Osteocyte (in vitro differentiated cells): ENCODE results near the gene TMEM89. TPM values are rescaled to one million over a fixed set of nuclear protein-coding genes. Genes with fewer than 3 reads are reported as not detected.

Experiments
- DNase-seq: peaks from one replicate; pipeline ENCODE4 v3.0.0; 2021; ENCODE audit warnings: mixed read lengths; ENCODE audit not compliant: unreplicated experiment; ENCODE audit errors: extremely low spot score
- H3K27ac Mint-ChIP-seq: one replicate; pipeline ENCODE4 v1.8.0; 2021; ENCODE audit warnings: mild to moderate bottlenecking, mixed read lengths; ENCODE audit not compliant: unreplicated experiment
- H3K27me3 Mint-ChIP-seq: one replicate; pipeline ENCODE4 v1.8.0; 2021; ENCODE audit warnings: mixed read lengths; ENCODE audit not compliant: unreplicated experiment
- H3K36me3 Mint-ChIP-seq: one replicate; pipeline ENCODE4 v1.8.0; 2021; ENCODE audit warnings: mixed read lengths; ENCODE audit not compliant: unreplicated experiment
- H3K4me1 Mint-ChIP-seq: one replicate; pipeline ENCODE4 v1.8.0; 2021; ENCODE audit warnings: mixed read lengths; ENCODE audit not compliant: unreplicated experiment
- H3K4me3 Mint-ChIP-seq: one replicate; pipeline ENCODE4 v1.8.0; 2021; ENCODE audit warnings: mild to moderate bottlenecking, moderate library complexity, mixed read lengths; ENCODE audit not compliant: unreplicated experiment
- H3K9me3 Mint-ChIP-seq: one replicate; pipeline ENCODE4 v1.8.0; 2021; ENCODE audit warnings: mixed read lengths; ENCODE audit not compliant: unreplicated experiment
- total RNA-seq: library from RNA; stranded (reverse); gene quantifications from 2 replicates; pipeline ENCODE4 v1.2.1, GENCODE V29; 2021
- TF ChIP-seq, protein P1 (sequence below): fragments of 200-600 bp; sonication (generic); IDR thresholded peaks from 2 replicates; pipeline ENCODE4 v1.5.0; 2021; ENCODE audit warnings: antibody characterized with exemption, mild to moderate bottlenecking, moderate library complexity

TMEM89 gene
- total RNA-seq, 1 donor from 2014 or later, result not detected

DNA sequence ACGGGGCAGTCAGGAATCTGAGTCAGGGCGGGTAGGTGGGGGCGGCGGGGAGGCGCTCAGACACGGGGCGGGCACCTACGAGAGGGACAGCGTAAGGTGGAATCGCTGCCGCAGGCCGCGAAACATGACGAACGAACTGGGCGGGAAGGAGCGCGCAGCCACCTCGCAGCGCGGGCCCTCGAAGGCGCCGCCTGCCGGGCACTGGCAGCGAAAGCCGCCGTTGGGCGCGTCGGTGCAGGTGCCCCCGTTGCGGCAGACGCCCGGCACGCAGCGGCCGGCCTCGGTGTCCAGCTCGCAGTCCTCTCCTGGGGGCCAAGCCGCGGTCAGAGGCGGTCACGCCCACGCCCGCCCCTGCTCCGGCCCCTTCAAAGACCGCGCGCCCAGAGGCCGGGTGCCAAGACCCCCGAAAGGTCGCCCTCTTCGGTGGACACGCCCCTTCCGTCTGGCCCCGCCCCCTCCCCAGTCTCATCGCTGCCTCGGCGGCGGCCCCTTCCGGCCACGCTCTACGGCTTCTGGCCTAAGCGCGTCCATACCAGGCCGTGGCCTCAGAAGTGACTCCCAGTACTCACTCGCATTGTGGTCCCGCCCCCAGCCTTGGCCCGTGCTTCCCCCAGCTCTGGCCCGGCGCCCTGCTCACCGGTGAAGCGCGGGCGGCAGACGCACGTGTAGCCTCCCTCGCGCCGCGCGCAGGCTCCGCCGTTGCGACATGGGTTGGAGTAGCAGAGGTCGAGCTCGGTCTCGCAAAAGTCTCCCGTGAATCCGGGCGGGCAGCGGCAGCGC, 34.7 kb upstream of the TMEM89 start:
- TF ChIP-seq, protein P1, sequence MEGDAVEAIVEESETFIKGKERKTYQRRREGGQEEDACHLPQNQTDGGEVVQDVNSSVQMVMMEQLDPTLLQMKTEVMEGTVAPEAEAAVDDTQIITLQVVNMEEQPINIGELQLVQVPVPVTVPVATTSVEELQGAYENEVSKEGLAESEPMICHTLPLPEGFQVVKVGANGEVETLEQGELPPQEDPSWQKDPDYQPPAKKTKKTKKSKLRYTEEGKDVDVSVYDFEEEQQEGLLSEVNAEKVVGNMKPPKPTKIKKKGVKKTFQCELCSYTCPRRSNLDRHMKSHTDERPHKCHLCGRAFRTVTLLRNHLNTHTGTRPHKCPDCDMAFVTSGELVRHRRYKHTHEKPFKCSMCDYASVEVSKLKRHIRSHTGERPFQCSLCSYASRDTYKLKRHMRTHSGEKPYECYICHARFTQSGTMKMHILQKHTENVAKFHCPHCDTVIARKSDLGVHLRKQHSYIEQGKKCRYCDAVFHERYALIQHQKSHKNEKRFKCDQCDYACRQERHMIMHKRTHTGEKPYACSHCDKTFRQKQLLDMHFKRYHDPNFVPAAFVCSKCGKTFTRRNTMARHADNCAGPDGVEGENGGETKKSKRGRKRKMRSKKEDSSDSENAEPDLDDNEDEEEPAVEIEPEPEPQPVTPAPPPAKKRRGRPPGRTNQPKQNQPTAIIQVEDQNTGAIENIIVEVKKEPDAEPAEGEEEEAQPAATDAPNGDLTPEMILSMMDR, result peak; percentile 68
- H3K9me3 Mint-ChIP-seq, result no peaks in the 10 kb centered on the region
- no peak for DNase-seq
- H3K36me3 Mint-ChIP-seq, result peaks cover 5% of the 10 kb centered on the region
- H3K27me3 Mint-ChIP-seq, result no peaks in the 10 kb centered on the region
- no peak overlapping the region for H3K27ac Mint-ChIP-seq
- no peaks in the 10 kb centered on the region for H3K4me1 Mint-ChIP-seq
- H3K4me3 Mint-ChIP-seq, result no peak overlapping the region

DNA sequence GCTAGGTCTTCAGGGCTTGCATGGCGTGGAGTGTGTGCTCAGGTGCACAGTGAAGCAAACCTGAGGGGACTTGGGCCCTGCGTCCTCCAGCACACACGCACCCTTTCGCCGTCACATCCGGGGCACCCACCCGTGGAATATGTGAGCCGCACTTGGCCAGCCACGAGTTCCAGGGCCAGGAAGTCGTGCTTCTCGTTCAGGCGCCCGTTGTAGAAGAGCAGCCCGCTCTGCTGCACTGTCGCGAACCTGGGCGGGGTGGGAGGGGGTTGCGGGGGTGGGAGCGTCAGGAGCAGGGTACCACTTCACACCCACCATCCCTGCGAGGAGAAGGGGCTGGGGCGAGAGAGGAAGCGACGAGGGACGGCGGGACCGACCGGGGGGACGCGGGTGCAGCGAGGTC, 34.0 kb upstream of the TMEM89 start:
- Mint-ChIP-seq H3K4me3 (no peak overlapping the region), H3K36me3 (peaks cover 9% of the 10 kb centered on the region), H3K9me3 (no peaks in the 10 kb centered on the region), H3K27me3 (no peaks in the 10 kb centered on the region), H3K4me1 (no peaks in the 10 kb centered on the region), H3K27ac (no peak overlapping the region)
- no peak for DNase-seq
- TF ChIP-seq, protein P1, result no peak

DNA sequence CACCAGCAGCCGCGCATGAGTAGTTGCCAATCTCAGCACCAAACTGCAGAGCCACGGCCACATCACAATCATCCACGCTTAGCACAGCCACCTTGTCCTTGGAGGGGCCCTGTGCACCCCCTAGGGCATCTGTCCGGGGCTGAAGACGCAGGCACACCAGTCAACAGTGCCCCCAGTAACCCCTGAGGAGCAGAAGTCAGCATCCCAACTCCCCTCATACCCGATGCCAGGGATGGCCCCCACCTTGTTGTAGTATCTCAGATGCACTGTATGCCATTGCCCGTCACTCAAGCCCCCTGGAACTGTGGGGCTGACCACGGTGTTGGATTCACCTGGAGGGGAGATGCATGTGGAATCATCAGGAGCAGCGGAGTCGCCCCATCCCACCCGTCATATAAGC, 33.5 kb upstream of the TMEM89 start:
- H3K36me3 Mint-ChIP-seq, result peaks cover 10% of the 10 kb centered on the region
- no peaks in the 10 kb centered on the region for H3K4me1 Mint-ChIP-seq
- TF ChIP-seq, protein P1, result no peak
- no peak overlapping the region for H3K27ac Mint-ChIP-seq
- peak overlapping the region; percentile 40 for H3K4me3 Mint-ChIP-seq
- DNase-seq, result no peak
- no peaks in the 10 kb centered on the region for H3K9me3 Mint-ChIP-seq
- H3K27me3 Mint-ChIP-seq, result no peaks in the 10 kb centered on the region

DNA sequence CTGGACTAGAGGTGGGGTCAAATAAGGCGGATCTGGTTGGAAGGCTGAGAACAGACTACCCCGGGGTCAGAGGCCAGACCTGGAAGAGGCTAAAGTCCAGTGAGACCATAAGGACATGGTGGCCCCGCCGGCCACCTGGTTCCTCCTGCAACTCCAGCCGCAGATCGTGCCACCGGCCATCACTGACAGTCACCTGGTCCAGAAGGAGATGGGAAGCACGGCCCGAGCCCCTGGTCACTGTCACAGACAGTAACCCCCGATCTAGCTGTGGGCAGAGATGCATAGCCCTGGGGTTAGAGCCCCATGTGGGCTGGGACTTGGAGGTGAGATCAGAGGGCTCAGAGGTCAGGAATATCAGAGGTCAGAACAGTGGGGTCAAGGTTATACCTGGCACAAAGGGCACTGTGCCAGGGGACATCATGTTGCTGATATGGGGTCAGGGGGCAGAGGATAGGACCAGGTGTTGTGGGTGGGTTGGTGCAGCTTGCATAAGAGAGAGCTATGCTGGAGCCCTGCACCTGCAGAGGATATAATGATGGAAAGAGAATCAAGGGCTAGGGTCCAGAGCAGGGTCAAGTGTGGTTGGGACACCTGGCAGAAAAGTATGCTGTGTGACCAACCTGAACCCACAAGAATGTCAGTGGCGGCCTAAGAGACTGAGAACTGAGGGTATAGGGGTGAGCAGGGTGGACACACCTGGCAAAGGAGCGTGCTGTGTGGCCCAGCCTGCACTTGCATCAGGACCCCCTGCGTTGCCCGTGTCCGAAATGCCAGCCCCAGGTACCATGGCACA, 31.6 kb upstream of the TMEM89 start:
- H3K9me3 Mint-ChIP-seq, result no peaks in the 10 kb centered on the region
- TF ChIP-seq, protein P1, result no peak
- H3K36me3 Mint-ChIP-seq, result peaks cover 5% of the 10 kb centered on the region
- no peaks in the 10 kb centered on the region for H3K4me1 Mint-ChIP-seq
- no peak overlapping the region for H3K4me3 Mint-ChIP-seq
- no peaks in the 10 kb centered on the region for H3K27me3 Mint-ChIP-seq
- H3K27ac Mint-ChIP-seq, result no peak overlapping the region
- no peak for DNase-seq

DNA sequence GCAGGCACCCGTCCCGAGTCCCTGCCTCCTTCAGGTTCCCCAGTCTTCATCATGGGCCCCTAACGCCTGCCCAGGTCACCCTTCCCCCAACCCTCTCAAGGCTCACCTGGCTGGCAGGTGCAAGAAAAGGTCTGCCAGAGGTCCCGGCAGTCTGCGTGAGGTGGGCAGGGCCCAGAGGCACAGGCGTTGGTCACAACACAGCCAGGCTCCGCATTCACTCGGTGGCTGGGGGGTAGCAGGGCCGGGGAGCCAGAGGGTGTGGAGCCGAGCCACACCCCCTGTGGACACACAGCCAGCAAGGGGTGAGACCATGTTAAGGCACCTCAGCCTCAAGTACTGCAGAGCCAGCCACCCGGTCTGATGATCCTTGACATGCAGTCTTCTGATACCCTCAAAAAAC, 30.2 kb upstream of the TMEM89 start:
- Mint-ChIP-seq H3K9me3 (no peaks in the 10 kb centered on the region), H3K27me3 (no peaks in the 10 kb centered on the region), H3K4me3 (no peak overlapping the region), H3K4me1 (no peaks in the 10 kb centered on the region), H3K36me3 (peaks cover 5% of the 10 kb centered on the region), H3K27ac (no peak overlapping the region)
- no peak for DNase-seq
- TF ChIP-seq, protein P1, result no peak
